Ascending aorta (tissue), 2 donors: Measurements from ENCODE around the gene LAMA4. TPM values are rescaled to one million over a fixed set of nuclear protein-coding genes. Genes with fewer than 3 reads are reported as not detected.

ENCODE experiments used
- DNase-seq, 2 donors: peaks; one replicate each; pipeline ENCODE4 v3.0.0-alpha.2; 2019; ENCODE audit warnings: low spot score in 2 of 2
- H3K27ac ChIP-seq, 2 donors: fragments of 200-600 bp; sonication (generic); one replicate each; pipeline ENCODE4 v1.5.1; 2016 to 2017; ENCODE audit warnings: mild to moderate bottlenecking in 1 of 2
- H3K27me3 ChIP-seq: fragments of 200-600 bp; sonication (generic); one replicate; pipeline ENCODE4 v1.5.1; 2017
- H3K36me3 ChIP-seq, 2 donors: fragments of 200-600 bp; sonication (generic); one replicate each; pipeline ENCODE4 v1.5.1; 2016
- H3K4me1 ChIP-seq, 2 donors: fragments of 200-600 bp; sonication (generic); one replicate each; pipeline ENCODE4 v1.5.1; 2016 to 2017; ENCODE audit warnings: mild to moderate bottlenecking in 1 of 2
- H3K4me3 ChIP-seq, 2 donors: fragments of 200-600 bp; sonication (generic); one replicate each; pipeline ENCODE4 v1.5.1; 2016 to 2017; ENCODE audit warnings: mild to moderate bottlenecking in 1 of 2
- H3K9me3 ChIP-seq, 2 donors: fragments of 200-600 bp; sonication (generic); one replicate each; pipeline ENCODE4 v1.5.1; 2016
- CTCF ChIP-seq, 3 experiments: fragments of 200-600 bp in 2 of 3; fragments of 450-650 bp in 1 of 3; sonication (generic) in 2 of 3; IDR thresholded peaks; one replicate each; pipeline ENCODE4 v1.5.1; 2016 to 2019; ENCODE audit warnings: antibody characterized with exemption in 3 of 3, mild to moderate bottlenecking in 1 of 3, moderate library complexity in 1 of 3
- intact Hi-C: fragments of 100-400 bp; cut with DNase I; formaldehyde crosslinking; loops from one replicate; pipeline ENCODE4 v1.15.1; 2023
- total RNA-seq: library from RNA; depleted of rRNA; stranded (reverse); fragments of >200 nt; gene quantifications from one replicate; pipeline ENCODE4 v1.1.0, GENCODE V29; 2016

Gene LAMA4
- total RNA-seq, 1 donor from 2014 or later, result 49.0 TPM

DNA sequence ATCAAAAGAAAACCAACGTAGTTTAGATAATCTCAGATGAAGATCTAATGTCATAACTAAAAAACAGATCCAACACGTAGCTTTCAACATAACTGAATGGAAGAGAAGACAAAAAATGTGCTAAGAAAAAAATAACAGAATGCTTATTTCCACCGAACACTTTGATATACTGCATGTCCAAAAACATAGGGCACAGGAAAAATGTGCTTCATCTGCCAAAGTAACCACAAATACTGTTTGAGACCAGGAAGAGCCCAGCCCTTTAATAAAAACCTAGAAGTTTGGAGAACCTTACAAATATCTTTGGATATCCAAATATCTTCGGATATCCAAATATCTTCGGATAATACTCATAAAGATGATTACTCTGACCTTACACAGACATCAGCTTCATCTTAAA lies 19.8 kb downstream of the LAMA4 start:
- peak overlapping the region; percentile 67 to 70 for H3K27ac ChIP-seq
- no peak for TF ChIP-seq CTCF (IDR thresholded peaks at IDR 0.05)
- DNase-seq, result no peak
- no peaks in the 10 kb centered on the region for H3K9me3 ChIP-seq
- H3K4me3 ChIP-seq, result no peak overlapping the region
- intact Hi-C loops, result no loop called here
- no peaks in the 10 kb centered on the region for H3K36me3 ChIP-seq
- no peaks in the 10 kb centered on the region for H3K27me3 ChIP-seq
- peaks cover 3 to 34% of the 10 kb centered on the region in 2 donors for H3K4me1 ChIP-seq

GRCh38 chr6:112233847-112234246 lies 20.5 kb downstream of the LAMA4 start:
- no peaks in the 10 kb centered on the region for H3K27me3 ChIP-seq
- peak overlapping the region; percentile 67 to 70 for H3K27ac ChIP-seq
- no peak for DNase-seq
- no peaks in the 10 kb centered on the region for H3K36me3 ChIP-seq
- H3K9me3 ChIP-seq, result no peaks in the 10 kb centered on the region
- peaks cover 3 to 34% of the 10 kb centered on the region in 2 donors for H3K4me1 ChIP-seq
- H3K4me3 ChIP-seq, result no peak overlapping the region
- intact Hi-C loops, result no loop called here
- TF ChIP-seq CTCF (IDR thresholded peaks at IDR 0.05), result no peak

- intact Hi-C loops, result no loop called here
- no peak for TF ChIP-seq CTCF (IDR thresholded peaks at IDR 0.05)
- no peaks in the 10 kb centered on the region for H3K36me3 ChIP-seq
- DNase-seq, result no peak
- peak overlapping the region; percentile 67 to 70 for H3K27ac ChIP-seq
- peak overlapping the region; percentile 15 to 36 for H3K4me3 ChIP-seq
- peaks cover 3 to 26% of the 10 kb centered on the region in 2 donors for H3K4me1 ChIP-seq
- no peaks in the 10 kb centered on the region for H3K9me3 ChIP-seq
- no peaks in the 10 kb centered on the region for H3K27me3 ChIP-seq
Observed at GRCh38 chr6:112232845-112233256, 21.5 kb downstream of the LAMA4 start.

- no peak for TF ChIP-seq CTCF (IDR thresholded peaks at IDR 0.05)
- no peak overlapping the region for H3K4me3 ChIP-seq
Observed at GRCh38 chr6:112231594-112232060, 22.7 kb downstream of the LAMA4 start.

DNA sequence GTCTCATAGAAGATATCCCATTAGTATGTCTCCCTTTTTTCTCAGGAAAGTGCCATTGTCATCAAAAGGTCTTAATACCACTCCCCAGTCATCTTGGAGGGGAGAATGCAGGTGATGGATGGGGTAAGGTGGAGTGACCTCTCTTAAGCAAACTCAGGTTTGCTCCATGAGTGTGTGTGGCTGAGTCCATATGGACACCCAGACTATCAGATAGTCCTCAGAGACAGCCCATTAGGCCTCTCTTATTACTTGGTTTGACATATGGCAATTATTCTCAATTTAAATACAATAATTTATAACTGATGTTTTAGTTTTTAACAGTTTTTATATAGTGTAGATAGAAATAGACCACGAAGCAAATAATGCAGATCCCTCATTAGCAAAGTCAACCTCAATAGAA lies 23.2 kb downstream of the LAMA4 start:
- no peak for TF ChIP-seq CTCF (IDR thresholded peaks at IDR 0.05)
- intact Hi-C loops, result no loop called here
- Histone ChIP-seq H3K4me1 (peaks cover 3 to 16% of the 10 kb centered on the region in 2 donors), H3K4me3 (no peak overlapping the region), H3K27me3 (no peaks in the 10 kb centered on the region), H3K9me3 (no peaks in the 10 kb centered on the region), H3K36me3 (no peaks in the 10 kb centered on the region), H3K27ac (peak overlapping the region in 1 of 2 donors; percentile 70)
- DNase-seq, result no peak

More at GRCh38 chr6:112231594-112232060, 22.7 kb downstream of the LAMA4 start:
- no peaks in the 10 kb centered on the region for H3K27me3 ChIP-seq
- H3K27ac ChIP-seq, result peak overlapping the region; percentile 67 to 70
- H3K9me3 ChIP-seq, result no peaks in the 10 kb centered on the region
- peaks cover 3 to 16% of the 10 kb centered on the region in 2 donors for H3K4me1 ChIP-seq
- intact Hi-C loops, result no loop called here
- H3K36me3 ChIP-seq, result no peaks in the 10 kb centered on the region
- DNase-seq, result no peak
